Ascending aorta (tissue), 2 donors: ENCODE results near the gene NTF3. TPM values are rescaled to one million over a fixed set of nuclear protein-coding genes. Genes with fewer than 3 reads are reported as not detected.

ENCODE experiments used
- DNase-seq, 2 donors: peaks; one replicate each; pipeline ENCODE4 v3.0.0-alpha.2; 2019; ENCODE audit warnings: low spot score in 2 of 2
- H3K27ac ChIP-seq, 2 donors: fragments of 200-600 bp; sonication (generic); one replicate each; pipeline ENCODE4 v1.5.1; 2016 to 2017; ENCODE audit warnings: mild to moderate bottlenecking in 1 of 2
- H3K27me3 ChIP-seq: fragments of 200-600 bp; sonication (generic); one replicate; pipeline ENCODE4 v1.5.1; 2017
- H3K36me3 ChIP-seq, 2 donors: fragments of 200-600 bp; sonication (generic); one replicate each; pipeline ENCODE4 v1.5.1; 2016
- H3K4me1 ChIP-seq, 2 donors: fragments of 200-600 bp; sonication (generic); one replicate each; pipeline ENCODE4 v1.5.1; 2016 to 2017; ENCODE audit warnings: mild to moderate bottlenecking in 1 of 2
- H3K4me3 ChIP-seq, 2 donors: fragments of 200-600 bp; sonication (generic); one replicate each; pipeline ENCODE4 v1.5.1; 2016 to 2017; ENCODE audit warnings: mild to moderate bottlenecking in 1 of 2
- H3K9me3 ChIP-seq, 2 donors: fragments of 200-600 bp; sonication (generic); one replicate each; pipeline ENCODE4 v1.5.1; 2016
- CTCF ChIP-seq, 3 experiments: fragments of 200-600 bp in 2 of 3; fragments of 450-650 bp in 1 of 3; sonication (generic) in 2 of 3; IDR thresholded peaks; one replicate each; pipeline ENCODE4 v1.5.1; 2016 to 2019; ENCODE audit warnings: antibody characterized with exemption in 3 of 3, mild to moderate bottlenecking in 1 of 3, moderate library complexity in 1 of 3
- intact Hi-C: fragments of 100-400 bp; cut with DNase I; formaldehyde crosslinking; loops from one replicate; pipeline ENCODE4 v1.15.1; 2023
- total RNA-seq: library from RNA; depleted of rRNA; stranded (reverse); fragments of >200 nt; gene quantifications from one replicate; pipeline ENCODE4 v1.1.0, GENCODE V29; 2016

Gene NTF3
- total RNA-seq, 1 donor from 2014 or later = 58.9 TPM

- Histone ChIP-seq H3K4me3 (no peak overlapping the region), H3K36me3 (no peaks in the 10 kb centered on the region), H3K27me3 (no peaks in the 10 kb centered on the region), H3K27ac (peak overlapping the region; percentile 36 to 86), H3K9me3 (no peaks in the 10 kb centered on the region), H3K4me1 (peaks cover 25 to 47% of the 10 kb centered on the region in 2 donors)
- intact Hi-C loops = loop anchor here (2.0 kb wide), 1 partner anchor 33 kb away; no protein-coding TSS in a partner anchor
- no peak for DNase-seq
- no peak for TF ChIP-seq CTCF (IDR thresholded peaks at IDR 0.05)
Observed at GRCh38 chr12:5456030-5456429, 24.1 kb downstream of the NTF3 start.

- TF ChIP-seq CTCF (IDR thresholded peaks at IDR 0.05) = no peak
- no peak for DNase-seq
- Histone ChIP-seq H3K4me3 (no peak overlapping the region), H3K27ac (peak overlapping the region; percentile 36 to 86), H3K9me3 (no peaks in the 10 kb centered on the region), H3K36me3 (no peaks in the 10 kb centered on the region), H3K27me3 (no peaks in the 10 kb centered on the region), H3K4me1 (peaks cover 25 to 47% of the 10 kb centered on the region in 2 donors)
- intact Hi-C loops = loop anchor here (2.0 kb wide), 1 partner anchor 32 kb away; no protein-coding TSS in a partner anchor
Observed at GRCh38 chr12:5456906-5457305, 25.0 kb downstream of the NTF3 start.

GRCh38 chr12:5458229-5459050 is 26.5 kb downstream of the NTF3 start:
- no peak for DNase-seq
- Histone ChIP-seq H3K4me1 (peaks cover 25 to 43% of the 10 kb centered on the region in 2 donors), H3K27ac (peak overlapping the region; percentile 45 to 67), H3K4me3 (no peak overlapping the region), H3K27me3 (no peaks in the 10 kb centered on the region), H3K36me3 (no peaks in the 10 kb centered on the region), H3K9me3 (no peaks in the 10 kb centered on the region)
- no peak for TF ChIP-seq CTCF (IDR thresholded peaks at IDR 0.05)
- intact Hi-C loops = no loop called here

- intact Hi-C loops = no loop called here
- no peak for TF ChIP-seq CTCF (IDR thresholded peaks at IDR 0.05)
- no peak for DNase-seq
- Histone ChIP-seq H3K36me3 (no peaks in the 10 kb centered on the region), H3K4me3 (no peak overlapping the region), H3K9me3 (no peaks in the 10 kb centered on the region), H3K27ac (peak overlapping the region; percentile 45 to 67), H3K4me1 (peaks cover 25 to 37% of the 10 kb centered on the region in 2 donors), H3K27me3 (no peaks in the 10 kb centered on the region)
Observed at GRCh38 chr12:5459051-5459782, 27.3 kb downstream of the NTF3 start.

- Histone ChIP-seq H3K9me3 (no peaks in the 10 kb centered on the region), H3K27ac (no peak overlapping the region), H3K4me1 (peaks cover 15 to 23% of the 10 kb centered on the region in 2 donors), H3K36me3 (no peaks in the 10 kb centered on the region), H3K27me3 (no peaks in the 10 kb centered on the region), H3K4me3 (no peak overlapping the region)
- no peak for TF ChIP-seq CTCF (IDR thresholded peaks at IDR 0.05)
- no peak for DNase-seq
- intact Hi-C loops = no loop called here
Observed at GRCh38 chr12:5460817-5461216, 28.9 kb downstream of the NTF3 start.
